ENCODE results near the gene PGAM1. TPM values are rescaled to one million over a fixed set of nuclear protein-coding genes. Genes with fewer than 3 reads are reported as not detected.

Gene PGAM1
- total and polyA plus RNA-seq, 9 of the 15 experiments (the other 6 are each of a cell fraction or from before 2014, with no cell fraction given): 40.3 to 559 (median 269) TPM

DNA sequence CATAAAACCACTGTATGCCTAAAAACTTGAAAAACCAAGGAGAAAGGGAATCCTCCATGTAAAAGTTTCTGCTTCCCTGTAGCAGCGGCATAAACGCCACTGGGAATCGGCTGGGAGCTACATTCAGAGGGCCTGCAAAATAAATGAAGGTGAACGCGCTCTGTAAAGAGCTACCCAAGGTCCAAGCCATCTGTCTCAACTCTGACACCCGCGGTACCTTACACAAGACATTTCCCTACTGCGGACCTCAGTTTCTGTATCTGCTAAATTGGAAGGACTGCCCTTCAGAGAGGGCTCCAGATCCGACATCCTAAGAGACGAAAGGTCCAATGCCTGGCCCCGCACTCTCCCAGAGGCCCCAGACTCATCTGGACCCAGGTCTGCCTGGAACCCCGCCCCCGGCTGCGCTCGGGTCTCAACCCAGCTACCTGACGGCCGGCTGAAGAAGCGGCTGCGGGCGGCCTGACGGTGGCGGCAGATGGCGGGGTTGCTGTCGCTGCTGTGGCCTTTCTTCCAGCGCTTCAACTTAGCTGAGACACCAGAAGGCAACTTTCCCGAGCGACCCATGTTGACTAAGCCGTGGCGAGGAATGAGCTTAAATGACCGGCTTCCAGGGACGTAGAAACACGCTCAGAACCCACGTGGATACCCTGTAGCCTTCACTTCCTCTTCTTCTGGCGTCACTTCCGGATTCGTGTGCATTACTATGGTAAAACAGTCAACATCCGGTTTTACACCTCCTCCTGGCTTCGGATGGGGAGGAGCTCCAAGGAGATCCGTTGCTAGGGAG is 25.1 kb upstream of the PGAM1 start, which contains the start of gene RRP12 (continued):
- TF ChIP-seq, protein P1, sequence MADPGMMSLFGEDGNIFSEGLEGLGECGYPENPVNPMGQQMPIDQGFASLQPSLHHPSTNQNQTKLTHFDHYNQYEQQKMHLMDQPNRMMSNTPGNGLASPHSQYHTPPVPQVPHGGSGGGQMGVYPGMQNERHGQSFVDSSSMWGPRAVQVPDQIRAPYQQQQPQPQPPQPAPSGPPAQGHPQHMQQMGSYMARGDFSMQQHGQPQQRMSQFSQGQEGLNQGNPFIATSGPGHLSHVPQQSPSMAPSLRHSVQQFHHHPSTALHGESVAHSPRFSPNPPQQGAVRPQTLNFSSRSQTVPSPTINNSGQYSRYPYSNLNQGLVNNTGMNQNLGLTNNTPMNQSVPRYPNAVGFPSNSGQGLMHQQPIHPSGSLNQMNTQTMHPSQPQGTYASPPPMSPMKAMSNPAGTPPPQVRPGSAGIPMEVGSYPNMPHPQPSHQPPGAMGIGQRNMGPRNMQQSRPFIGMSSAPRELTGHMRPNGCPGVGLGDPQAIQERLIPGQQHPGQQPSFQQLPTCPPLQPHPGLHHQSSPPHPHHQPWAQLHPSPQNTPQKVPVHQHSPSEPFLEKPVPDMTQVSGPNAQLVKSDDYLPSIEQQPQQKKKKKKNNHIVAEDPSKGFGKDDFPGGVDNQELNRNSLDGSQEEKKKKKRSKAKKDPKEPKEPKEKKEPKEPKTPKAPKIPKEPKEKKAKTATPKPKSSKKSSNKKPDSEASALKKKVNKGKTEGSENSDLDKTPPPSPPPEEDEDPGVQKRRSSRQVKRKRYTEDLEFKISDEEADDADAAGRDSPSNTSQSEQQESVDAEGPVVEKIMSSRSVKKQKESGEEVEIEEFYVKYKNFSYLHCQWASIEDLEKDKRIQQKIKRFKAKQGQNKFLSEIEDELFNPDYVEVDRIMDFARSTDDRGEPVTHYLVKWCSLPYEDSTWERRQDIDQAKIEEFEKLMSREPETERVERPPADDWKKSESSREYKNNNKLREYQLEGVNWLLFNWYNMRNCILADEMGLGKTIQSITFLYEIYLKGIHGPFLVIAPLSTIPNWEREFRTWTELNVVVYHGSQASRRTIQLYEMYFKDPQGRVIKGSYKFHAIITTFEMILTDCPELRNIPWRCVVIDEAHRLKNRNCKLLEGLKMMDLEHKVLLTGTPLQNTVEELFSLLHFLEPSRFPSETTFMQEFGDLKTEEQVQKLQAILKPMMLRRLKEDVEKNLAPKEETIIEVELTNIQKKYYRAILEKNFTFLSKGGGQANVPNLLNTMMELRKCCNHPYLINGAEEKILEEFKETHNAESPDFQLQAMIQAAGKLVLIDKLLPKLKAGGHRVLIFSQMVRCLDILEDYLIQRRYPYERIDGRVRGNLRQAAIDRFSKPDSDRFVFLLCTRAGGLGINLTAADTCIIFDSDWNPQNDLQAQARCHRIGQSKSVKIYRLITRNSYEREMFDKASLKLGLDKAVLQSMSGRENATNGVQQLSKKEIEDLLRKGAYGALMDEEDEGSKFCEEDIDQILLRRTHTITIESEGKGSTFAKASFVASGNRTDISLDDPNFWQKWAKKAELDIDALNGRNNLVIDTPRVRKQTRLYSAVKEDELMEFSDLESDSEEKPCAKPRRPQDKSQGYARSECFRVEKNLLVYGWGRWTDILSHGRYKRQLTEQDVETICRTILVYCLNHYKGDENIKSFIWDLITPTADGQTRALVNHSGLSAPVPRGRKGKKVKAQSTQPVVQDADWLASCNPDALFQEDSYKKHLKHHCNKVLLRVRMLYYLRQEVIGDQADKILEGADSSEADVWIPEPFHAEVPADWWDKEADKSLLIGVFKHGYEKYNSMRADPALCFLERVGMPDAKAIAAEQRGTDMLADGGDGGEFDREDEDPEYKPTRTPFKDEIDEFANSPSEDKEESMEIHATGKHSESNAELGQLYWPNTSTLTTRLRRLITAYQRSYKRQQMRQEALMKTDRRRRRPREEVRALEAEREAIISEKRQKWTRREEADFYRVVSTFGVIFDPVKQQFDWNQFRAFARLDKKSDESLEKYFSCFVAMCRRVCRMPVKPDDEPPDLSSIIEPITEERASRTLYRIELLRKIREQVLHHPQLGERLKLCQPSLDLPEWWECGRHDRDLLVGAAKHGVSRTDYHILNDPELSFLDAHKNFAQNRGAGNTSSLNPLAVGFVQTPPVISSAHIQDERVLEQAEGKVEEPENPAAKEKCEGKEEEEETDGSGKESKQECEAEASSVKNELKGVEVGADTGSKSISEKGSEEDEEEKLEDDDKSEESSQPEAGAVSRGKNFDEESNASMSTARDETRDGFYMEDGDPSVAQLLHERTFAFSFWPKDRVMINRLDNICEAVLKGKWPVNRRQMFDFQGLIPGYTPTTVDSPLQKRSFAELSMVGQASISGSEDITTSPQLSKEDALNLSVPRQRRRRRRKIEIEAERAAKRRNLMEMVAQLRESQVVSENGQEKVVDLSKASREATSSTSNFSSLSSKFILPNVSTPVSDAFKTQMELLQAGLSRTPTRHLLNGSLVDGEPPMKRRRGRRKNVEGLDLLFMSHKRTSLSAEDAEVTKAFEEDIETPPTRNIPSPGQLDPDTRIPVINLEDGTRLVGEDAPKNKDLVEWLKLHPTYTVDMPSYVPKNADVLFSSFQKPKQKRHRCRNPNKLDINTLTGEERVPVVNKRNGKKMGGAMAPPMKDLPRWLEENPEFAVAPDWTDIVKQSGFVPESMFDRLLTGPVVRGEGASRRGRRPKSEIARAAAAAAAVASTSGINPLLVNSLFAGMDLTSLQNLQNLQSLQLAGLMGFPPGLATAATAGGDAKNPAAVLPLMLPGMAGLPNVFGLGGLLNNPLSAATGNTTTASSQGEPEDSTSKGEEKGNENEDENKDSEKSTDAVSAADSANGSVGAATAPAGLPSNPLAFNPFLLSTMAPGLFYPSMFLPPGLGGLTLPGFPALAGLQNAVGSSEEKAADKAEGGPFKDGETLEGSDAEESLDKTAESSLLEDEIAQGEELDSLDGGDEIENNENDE (IDR thresholded peaks at IDR 0.05; ENCODE audit: low read depth, low read length): no peak
- TF ChIP-seq, protein P2, sequence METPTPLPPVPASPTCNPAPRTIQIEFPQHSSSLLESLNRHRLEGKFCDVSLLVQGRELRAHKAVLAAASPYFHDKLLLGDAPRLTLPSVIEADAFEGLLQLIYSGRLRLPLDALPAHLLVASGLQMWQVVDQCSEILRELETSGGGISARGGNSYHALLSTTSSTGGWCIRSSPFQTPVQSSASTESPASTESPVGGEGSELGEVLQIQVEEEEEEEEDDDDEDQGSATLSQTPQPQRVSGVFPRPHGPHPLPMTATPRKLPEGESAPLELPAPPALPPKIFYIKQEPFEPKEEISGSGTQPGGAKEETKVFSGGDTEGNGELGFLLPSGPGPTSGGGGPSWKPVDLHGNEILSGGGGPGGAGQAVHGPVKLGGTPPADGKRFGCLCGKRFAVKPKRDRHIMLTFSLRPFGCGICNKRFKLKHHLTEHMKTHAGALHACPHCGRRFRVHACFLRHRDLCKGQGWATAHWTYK (CRISPR knock-in tag; IDR thresholded peaks at IDR 0.05): no peak
- TF ChIP-seq PHB (CRISPR knock-in tag; IDR thresholded peaks at IDR 0.05): no peak
- TF ChIP-seq, protein P3, sequence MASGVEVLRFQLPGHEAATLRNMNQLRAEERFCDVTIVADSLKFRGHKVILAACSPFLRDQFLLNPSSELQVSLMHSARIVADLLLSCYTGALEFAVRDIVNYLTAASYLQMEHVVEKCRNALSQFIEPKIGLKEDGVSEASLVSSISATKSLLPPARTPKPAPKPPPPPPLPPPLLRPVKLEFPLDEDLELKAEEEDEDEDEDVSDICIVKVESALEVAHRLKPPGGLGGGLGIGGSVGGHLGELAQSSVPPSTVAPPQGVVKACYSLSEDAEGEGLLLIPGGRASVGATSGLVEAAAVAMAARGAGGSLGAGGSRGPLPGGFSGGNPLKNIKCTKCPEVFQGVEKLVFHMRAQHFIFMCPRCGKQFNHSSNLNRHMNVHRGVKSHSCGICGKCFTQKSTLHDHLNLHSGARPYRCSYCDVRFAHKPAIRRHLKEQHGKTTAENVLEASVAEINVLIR (CRISPR knock-in tag; IDR thresholded peaks at IDR 0.05): peak; percentile 55; the same call in 1 of the 2 replicates
- TF ChIP-seq, protein P4, sequence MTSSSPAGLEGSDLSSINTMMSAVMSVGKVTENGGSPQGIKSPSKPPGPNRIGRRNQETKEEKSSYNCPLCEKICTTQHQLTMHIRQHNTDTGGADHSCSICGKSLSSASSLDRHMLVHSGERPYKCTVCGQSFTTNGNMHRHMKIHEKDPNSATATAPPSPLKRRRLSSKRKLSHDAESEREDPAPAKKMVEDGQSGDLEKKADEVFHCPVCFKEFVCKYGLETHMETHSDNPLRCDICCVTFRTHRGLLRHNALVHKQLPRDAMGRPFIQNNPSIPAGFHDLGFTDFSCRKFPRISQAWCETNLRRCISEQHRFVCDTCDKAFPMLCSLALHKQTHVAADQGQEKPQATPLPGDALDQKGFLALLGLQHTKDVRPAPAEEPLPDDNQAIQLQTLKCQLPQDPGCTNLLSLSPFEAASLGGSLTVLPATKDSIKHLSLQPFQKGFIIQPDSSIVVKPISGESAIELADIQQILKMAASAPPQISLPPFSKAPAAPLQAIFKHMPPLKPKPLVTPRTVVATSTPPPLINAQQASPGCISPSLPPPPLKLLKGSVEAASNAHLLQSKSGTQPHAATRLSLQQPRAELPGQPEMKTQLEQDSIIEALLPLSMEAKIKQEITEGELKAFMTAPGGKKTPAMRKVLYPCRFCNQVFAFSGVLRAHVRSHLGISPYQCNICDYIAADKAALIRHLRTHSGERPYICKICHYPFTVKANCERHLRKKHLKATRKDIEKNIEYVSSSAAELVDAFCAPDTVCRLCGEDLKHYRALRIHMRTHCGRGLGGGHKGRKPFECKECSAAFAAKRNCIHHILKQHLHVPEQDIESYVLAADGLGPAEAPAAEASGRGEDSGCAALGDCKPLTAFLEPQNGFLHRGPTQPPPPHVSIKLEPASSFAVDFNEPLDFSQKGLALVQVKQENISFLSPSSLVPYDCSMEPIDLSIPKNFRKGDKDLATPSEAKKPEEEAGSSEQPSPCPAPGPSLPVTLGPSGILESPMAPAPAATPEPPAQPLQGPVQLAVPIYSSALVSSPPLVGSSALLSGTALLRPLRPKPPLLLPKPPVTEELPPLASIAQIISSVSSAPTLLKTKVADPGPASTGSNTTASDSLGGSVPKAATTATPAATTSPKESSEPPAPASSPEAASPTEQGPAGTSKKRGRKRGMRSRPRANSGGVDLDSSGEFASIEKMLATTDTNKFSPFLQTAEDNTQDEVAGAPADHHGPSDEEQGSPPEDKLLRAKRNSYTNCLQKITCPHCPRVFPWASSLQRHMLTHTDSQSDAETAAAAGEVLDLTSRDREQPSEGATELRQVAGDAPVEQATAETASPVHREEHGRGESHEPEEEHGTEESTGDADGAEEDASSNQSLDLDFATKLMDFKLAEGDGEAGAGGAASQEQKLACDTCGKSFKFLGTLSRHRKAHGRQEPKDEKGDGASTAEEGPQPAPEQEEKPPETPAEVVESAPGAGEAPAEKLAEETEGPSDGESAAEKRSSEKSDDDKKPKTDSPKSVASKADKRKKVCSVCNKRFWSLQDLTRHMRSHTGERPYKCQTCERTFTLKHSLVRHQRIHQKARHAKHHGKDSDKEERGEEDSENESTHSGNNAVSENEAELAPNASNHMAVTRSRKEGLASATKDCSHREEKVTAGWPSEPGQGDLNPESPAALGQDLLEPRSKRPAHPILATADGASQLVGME (CRISPR knock-in tag; IDR thresholded peaks at IDR 0.05): no peak
- TF ChIP-seq FIP1L1 (IDR thresholded peaks at IDR 0.05; ENCODE audit: low read depth, low read length, poor library complexity, severe bottlenecking): no peak

Measured in K562 (cell line).